HG03060 (cell line): ENCODE data around the gene PRAMEF12.
"Not testable (repeated sequence)": the region's sequence is repeated elsewhere in the genome, so short reads cannot be mapped to it uniquely, and the experiment has no call there.

Experiments used
- ATAC-seq: cut with Tn5 transposase; IDR thresholded peaks from one replicate; pipeline ENCODE4 v1.9.1; 2021; ENCODE audit warnings: low read depth, moderate number of reproducible peaks; ENCODE audit not compliant: unreplicated experiment

Gene PRAMEF12

GRCh38 chr1:12769976-12770505 is 3.5 kb upstream of the PRAMEF12 start:
- ATAC-seq = no peak

- ATAC-seq = no peak
Observed at GRCh38 chr1:12770620-12771019, 2.9 kb upstream of the PRAMEF12 start.

- ATAC-seq = no peak
Observed at GRCh38 chr1:12771186-12771585, 2.4 kb upstream of the PRAMEF12 start.

- ATAC-seq = no peak
Observed at GRCh38 chr1:12772520-12772919, 1.0 kb upstream of the PRAMEF12 start.

GRCh38 chr1:12774801-12775345 is 1.3 kb downstream of the PRAMEF12 start:
- ATAC-seq = no peak

GRCh38 chr1:12775443-12775842 is 1.9 kb downstream of the PRAMEF12 start:
- ATAC-seq = no peak

- no peak for ATAC-seq
Observed at GRCh38 chr1:12776801-12777557, 3.4 kb downstream of the PRAMEF12 start.

GRCh38 chr1:12778061-12778460 is 4.5 kb downstream of the PRAMEF12 start:
- no peak for ATAC-seq

- no peak for ATAC-seq
Observed at GRCh38 chr1:12778907-12779306, 5.4 kb downstream of the PRAMEF12 start.

GRCh38 chr1:12781488-12781887 is 8.0 kb downstream of the PRAMEF12 start:
- not testable (repeated sequence) for ATAC-seq

GRCh38 chr1:12783783-12784182 is 10.2 kb downstream of the PRAMEF12 start:
- not testable (repeated sequence) for ATAC-seq

- not testable (repeated sequence) for ATAC-seq
Observed at GRCh38 chr1:12784729-12785128, 11.2 kb downstream of the PRAMEF12 start.

GRCh38 chr1:12791097-12791496 is 17.6 kb downstream of the PRAMEF12 start, which contains the start of gene PRAMEF1:
PRAMEF1 (plus strand) TSS chr1:12791397; CDS start chr1:12793228, 1,831 bp downstream.
- not testable (repeated sequence) for ATAC-seq

GRCh38 chr1:12798911-12799310 is 25.4 kb downstream of the PRAMEF12 start:
- no peak for ATAC-seq

- ATAC-seq = no peak
Observed at GRCh38 chr1:12799730-12800129, 26.2 kb downstream of the PRAMEF12 start.

GRCh38 chr1:12809933-12810332 is 36.4 kb downstream of the PRAMEF12 start:
- ATAC-seq = no peak

GRCh38 chr1:12810691-12811408 is 37.3 kb downstream of the PRAMEF12 start:
- no peak for ATAC-seq

- no peak for ATAC-seq
Observed at GRCh38 chr1:12811409-12811784, 37.9 kb downstream of the PRAMEF12 start.

GRCh38 chr1:12819061-12819460 is 45.5 kb downstream of the PRAMEF12 start:
- ATAC-seq = not testable (repeated sequence)
